ENCODE results near the gene GAD2. TPM values are rescaled to one million over a fixed set of nuclear protein-coding genes. Genes with fewer than 3 reads are reported as not detected.

The GAD2 gene
- total RNA-seq, result not detected in 2 replicates

GRCh38 chr10:26216585-26217395 lies at the start of gene GAD2:
Gene GAD2 (plus strand): TSS chr10:26216774. CDS start chr10:26216810, 36 bp downstream.

Other genes starting within 250 kb of the GAD2 start
- gene APBB1IP, start 221.6 kb downstream of the GAD2 start, total RNA-seq, result 5.4 and 6.3 TPM in 2 replicates